Effector memory CD4-positive, alpha-beta T cell (primary cell): ENCODE measurements around the gene CAP2.
"Not testable (repeated sequence)": the region's sequence is repeated elsewhere in the genome, so short reads cannot be mapped to it uniquely, and the experiment has no call there.

Source experiments
- DNase-seq, 3 donors: peaks; one replicate each; pipeline ENCODE4 v3.0.0-alpha.2; 2020
- H3K27ac ChIP-seq: 2 replicates; pipeline ENCODE4 v1.7.0; 2013; ENCODE audit warnings: mild to moderate bottlenecking, low read length, moderate library complexity; ENCODE audit not compliant: insufficient read depth, poor library complexity, severe bottlenecking
- H3K27me3 ChIP-seq: replicated peaks from 2 replicates; pipeline ENCODE4 v1.7.0; 2013; ENCODE audit warnings: mild to moderate bottlenecking, low read length; ENCODE audit not compliant: insufficient read depth, control insufficient read depth, poor library complexity, severe bottlenecking
- H3K36me3 ChIP-seq: 2 replicates; pipeline ENCODE4 v1.7.0; 2013; ENCODE audit warnings: mild to moderate bottlenecking, low read length, moderate library complexity; ENCODE audit not compliant: control insufficient read depth, insufficient read depth
- H3K4me1 ChIP-seq: 2 replicates; pipeline ENCODE4 v1.7.0; 2013; ENCODE audit warnings: low read length, mild to moderate bottlenecking; ENCODE audit not compliant: control insufficient read depth, insufficient read depth, poor library complexity, severe bottlenecking
- H3K4me3 ChIP-seq: 2 replicates; pipeline ENCODE4 v1.7.0; 2013; ENCODE audit warnings: low read length, low read depth, mild to moderate bottlenecking; ENCODE audit not compliant: insufficient read depth, poor library complexity, severe bottlenecking
- H3K9me3 ChIP-seq: 2 replicates; pipeline ENCODE4 v1.7.0; 2013; ENCODE audit warnings: mild to moderate bottlenecking, low read length, moderate library complexity; ENCODE audit not compliant: control insufficient read depth

Gene CAP2

GRCh38 chr6:17581282-17581681 lies 187.9 kb downstream of the CAP2 start:
- not testable (repeated sequence) for H3K27me3 ChIP-seq, DNase-seq, H3K4me1 ChIP-seq, H3K9me3 ChIP-seq, H3K4me3 ChIP-seq, H3K27ac ChIP-seq, H3K36me3 ChIP-seq

- Histone ChIP-seq H3K4me1 (peaks cover 3% of the 10 kb centered on the region), H3K4me3 (no peak overlapping the region), H3K36me3 (no peaks in the 10 kb centered on the region), H3K27ac (no peak overlapping the region), H3K27me3 (peaks cover 5% of the 10 kb centered on the region), H3K9me3 (no peaks in the 10 kb centered on the region)
- DNase-seq: no peak
Measured at GRCh38 chr6:17583811-17584210, 190.4 kb downstream of the CAP2 start.

GRCh38 chr6:17584241-17584803 lies 190.9 kb downstream of the CAP2 start:
- H3K4me3 ChIP-seq: no peak overlapping the region
- H3K27me3 ChIP-seq: peaks cover 5% of the 10 kb centered on the region
- no peaks in the 10 kb centered on the region for H3K9me3 ChIP-seq
- H3K36me3 ChIP-seq: no peaks in the 10 kb centered on the region
- DNase-seq: no peak
- H3K27ac ChIP-seq: no peak overlapping the region
- peaks cover 3% of the 10 kb centered on the region for H3K4me1 ChIP-seq

- no peak for DNase-seq
- H3K27ac ChIP-seq: no peak overlapping the region
- peaks cover 3% of the 10 kb centered on the region for H3K4me1 ChIP-seq
- no peaks in the 10 kb centered on the region for H3K9me3 ChIP-seq
- H3K4me3 ChIP-seq: no peak overlapping the region
- no peaks in the 10 kb centered on the region for H3K27me3 ChIP-seq
- H3K36me3 ChIP-seq: no peaks in the 10 kb centered on the region
Measured at GRCh38 chr6:17585766-17586490, 192.5 kb downstream of the CAP2 start.

GRCh38 chr6:17586623-17587022 lies 193.2 kb downstream of the CAP2 start:
- not testable (repeated sequence) for H3K27me3 ChIP-seq, H3K27ac ChIP-seq, H3K4me1 ChIP-seq, H3K9me3 ChIP-seq, H3K36me3 ChIP-seq, DNase-seq, H3K4me3 ChIP-seq

- no peak overlapping the region for H3K27ac ChIP-seq
- H3K4me1 ChIP-seq: peaks cover 3% of the 10 kb centered on the region
- no peaks in the 10 kb centered on the region for H3K9me3 ChIP-seq
- no peaks in the 10 kb centered on the region for H3K36me3 ChIP-seq
- no peak for DNase-seq
- H3K4me3 ChIP-seq: no peak overlapping the region
- no peaks in the 10 kb centered on the region for H3K27me3 ChIP-seq
Measured at GRCh38 chr6:17588011-17588410, 194.6 kb downstream of the CAP2 start.

GRCh38 chr6:17589406-17590096 lies 196.2 kb downstream of the CAP2 start:
- Histone ChIP-seq H3K27ac (no peak overlapping the region), H3K4me1 (peaks cover 3% of the 10 kb centered on the region), H3K9me3 (no peaks in the 10 kb centered on the region), H3K4me3 (no peak overlapping the region), H3K27me3 (no peaks in the 10 kb centered on the region), H3K36me3 (no peaks in the 10 kb centered on the region)
- DNase-seq: no peak

GRCh38 chr6:17591287-17591686 lies 197.9 kb downstream of the CAP2 start:
- H3K9me3 ChIP-seq: no peaks in the 10 kb centered on the region
- H3K36me3 ChIP-seq: no peaks in the 10 kb centered on the region
- no peak for DNase-seq
- no peak overlapping the region for H3K27ac ChIP-seq
- no peak overlapping the region for H3K4me3 ChIP-seq
- H3K4me1 ChIP-seq: no peaks in the 10 kb centered on the region
- no peaks in the 10 kb centered on the region for H3K27me3 ChIP-seq

GRCh38 chr6:17593246-17593645 lies 199.9 kb downstream of the CAP2 start:
- H3K4me3 ChIP-seq: no peak overlapping the region
- no peaks in the 10 kb centered on the region for H3K36me3 ChIP-seq
- DNase-seq: no peak
- H3K4me1 ChIP-seq: no peaks in the 10 kb centered on the region
- no peaks in the 10 kb centered on the region for H3K27me3 ChIP-seq
- H3K9me3 ChIP-seq: no peaks in the 10 kb centered on the region
- no peak overlapping the region for H3K27ac ChIP-seq

GRCh38 chr6:17596085-17596484 lies 202.7 kb downstream of the CAP2 start:
- DNase-seq: no peak
- Histone ChIP-seq H3K9me3 (no peaks in the 10 kb centered on the region), H3K27ac (no peak overlapping the region), H3K36me3 (no peaks in the 10 kb centered on the region), H3K4me3 (no peak overlapping the region), H3K4me1 (no peaks in the 10 kb centered on the region), H3K27me3 (no peaks in the 10 kb centered on the region)
